ENCODE data around the gene VAV3. TPM values are rescaled to one million over a fixed set of nuclear protein-coding genes. Genes with fewer than 3 reads are reported as not detected.

VAV3 gene
- total RNA-seq, 1 experiment from 2014 or later = 10.0 TPM

DNA sequence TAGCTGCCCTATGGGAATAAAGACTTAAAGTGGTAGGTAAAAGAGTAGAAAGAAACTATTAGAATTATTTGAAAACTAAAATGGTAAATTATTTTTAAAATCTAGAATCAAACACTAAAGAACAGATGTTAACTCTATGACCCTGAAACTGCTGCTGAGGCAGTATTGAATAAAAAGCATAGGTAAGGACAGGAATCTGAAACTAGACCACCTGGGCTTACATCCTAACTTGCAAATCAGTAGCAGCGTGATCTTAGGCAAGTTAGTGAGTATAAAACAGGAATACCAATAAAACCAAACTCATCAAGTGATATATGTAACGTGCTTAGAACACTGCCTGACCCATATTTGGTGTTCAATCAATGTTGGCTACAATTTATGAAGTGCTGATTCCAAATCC lies 257.9 kb downstream of the VAV3 start:
- ChIA-PET CTCF (no interaction called here), POLR2A (no interaction called here)
- Mint-ChIP-seq H3K9me3 (peaks cover 2% of the 10 kb centered on the region), H3K27me3 (ENCODE audit: low read depth) (no peaks in the 10 kb centered on the region), H3K27ac (no peak overlapping the region), H3K36me3 (no peaks in the 10 kb centered on the region), H3K4me3 (no peak overlapping the region), H3K4me1 (no peaks in the 10 kb centered on the region)
- ATAC-seq (no peak), DNase-seq (ENCODE audit: low spot score) (no peak)
- TF ChIP-seq ARID4B (CRISPR knock-in tag; IDR thresholded peaks at IDR 0.05; ENCODE audit: borderline replicate concordance) = no peak
- no peak for TF ChIP-seq PRRX2 (CRISPR knock-in tag; IDR thresholded peaks at IDR 0.05)
- no peak for TF ChIP-seq ZNF263 (CRISPR knock-in tag; IDR thresholded peaks at IDR 0.05; ENCODE audit: low read depth)
- TF ChIP-seq, protein P1, sequence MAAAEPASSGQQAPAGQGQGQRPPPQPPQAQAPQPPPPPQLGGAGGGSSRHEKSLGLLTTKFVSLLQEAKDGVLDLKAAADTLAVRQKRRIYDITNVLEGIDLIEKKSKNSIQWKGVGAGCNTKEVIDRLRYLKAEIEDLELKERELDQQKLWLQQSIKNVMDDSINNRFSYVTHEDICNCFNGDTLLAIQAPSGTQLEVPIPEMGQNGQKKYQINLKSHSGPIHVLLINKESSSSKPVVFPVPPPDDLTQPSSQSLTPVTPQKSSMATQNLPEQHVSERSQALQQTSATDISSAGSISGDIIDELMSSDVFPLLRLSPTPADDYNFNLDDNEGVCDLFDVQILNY (CRISPR knock-in tag; IDR thresholded peaks at IDR 0.05) = no peak
- TF ChIP-seq ZNF671 (CRISPR knock-in tag; IDR thresholded peaks at IDR 0.05) = no peak
- TF ChIP-seq TEAD4 (CRISPR knock-in tag; IDR thresholded peaks at IDR 0.05) = no peak
- no peak for TF ChIP-seq CDX4 (CRISPR knock-in tag; IDR thresholded peaks at IDR 0.05; ENCODE audit: borderline replicate concordance)
- TF ChIP-seq ZNF416 (CRISPR knock-in tag; IDR thresholded peaks at IDR 0.05) = no peak
- no peak for TF ChIP-seq NFATC4 (CRISPR knock-in tag; IDR thresholded peaks at IDR 0.05)
- TF ChIP-seq, protein P2, sequence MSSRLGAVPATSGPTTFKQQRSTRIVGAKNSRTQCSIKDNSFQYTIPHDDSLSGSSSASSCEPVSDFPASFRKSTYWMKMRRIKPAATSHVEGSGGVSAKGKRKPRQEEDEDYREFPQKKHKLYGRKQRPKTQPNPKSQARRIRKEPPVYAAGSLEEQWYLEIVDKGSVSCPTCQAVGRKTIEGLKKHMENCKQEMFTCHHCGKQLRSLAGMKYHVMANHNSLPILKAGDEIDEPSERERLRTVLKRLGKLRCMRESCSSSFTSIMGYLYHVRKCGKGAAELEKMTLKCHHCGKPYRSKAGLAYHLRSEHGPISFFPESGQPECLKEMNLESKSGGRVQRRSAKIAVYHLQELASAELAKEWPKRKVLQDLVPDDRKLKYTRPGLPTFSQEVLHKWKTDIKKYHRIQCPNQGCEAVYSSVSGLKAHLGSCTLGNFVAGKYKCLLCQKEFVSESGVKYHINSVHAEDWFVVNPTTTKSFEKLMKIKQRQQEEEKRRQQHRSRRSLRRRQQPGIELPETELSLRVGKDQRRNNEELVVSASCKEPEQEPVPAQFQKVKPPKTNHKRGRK (CRISPR knock-in tag; IDR thresholded peaks at IDR 0.05; ENCODE audit: borderline replicate concordance) = no peak
- TF ChIP-seq MAX (CRISPR knock-in tag; IDR thresholded peaks at IDR 0.05) = no peak
- no peak for TF ChIP-seq HMGXB4 (CRISPR knock-in tag; IDR thresholded peaks at IDR 0.05)

DNA sequence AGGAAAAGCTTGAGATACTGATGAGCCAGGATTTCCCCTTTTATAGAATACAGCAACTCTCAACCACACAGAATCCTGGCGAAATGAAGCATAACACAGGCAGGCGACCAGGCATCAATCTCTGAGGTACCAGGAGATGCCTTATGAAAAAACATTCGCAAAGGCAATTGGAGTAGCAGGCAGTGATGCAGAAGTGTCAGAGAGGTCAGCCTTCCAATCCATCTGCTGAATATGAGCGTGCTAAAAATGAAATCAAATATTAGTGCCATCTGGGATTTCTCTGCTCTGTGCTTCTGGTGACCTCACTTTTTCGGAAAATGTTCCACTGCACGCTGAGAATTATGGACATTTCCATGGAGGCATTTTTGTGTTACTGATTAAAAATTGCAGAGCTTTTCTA lies 258.8 kb downstream of the VAV3 start:
- no peaks in the 10 kb centered on the region for H3K36me3 Mint-ChIP-seq
- DNase-seq (ENCODE audit: low spot score) (no peak), ATAC-seq (no peak)
- H3K9me3 Mint-ChIP-seq = peaks cover 9% of the 10 kb centered on the region
- ChIA-PET CTCF (interaction anchor here (0.6 kb wide), 1 partner anchor 564 kb away, joined by 3 read pairs; no protein-coding TSS in a partner anchor), POLR2A (no interaction called here)
- no peak overlapping the region for H3K27ac Mint-ChIP-seq
- H3K27me3 Mint-ChIP-seq (ENCODE audit: low read depth) = no peaks in the 10 kb centered on the region
- H3K4me1 Mint-ChIP-seq = peaks cover 7% of the 10 kb centered on the region
- H3K4me3 Mint-ChIP-seq = no peak overlapping the region
- TF ChIP-seq CREM (CRISPR knock-in tag; IDR thresholded peaks at IDR 0.05) = no peak
- TF ChIP-seq, protein P3, sequence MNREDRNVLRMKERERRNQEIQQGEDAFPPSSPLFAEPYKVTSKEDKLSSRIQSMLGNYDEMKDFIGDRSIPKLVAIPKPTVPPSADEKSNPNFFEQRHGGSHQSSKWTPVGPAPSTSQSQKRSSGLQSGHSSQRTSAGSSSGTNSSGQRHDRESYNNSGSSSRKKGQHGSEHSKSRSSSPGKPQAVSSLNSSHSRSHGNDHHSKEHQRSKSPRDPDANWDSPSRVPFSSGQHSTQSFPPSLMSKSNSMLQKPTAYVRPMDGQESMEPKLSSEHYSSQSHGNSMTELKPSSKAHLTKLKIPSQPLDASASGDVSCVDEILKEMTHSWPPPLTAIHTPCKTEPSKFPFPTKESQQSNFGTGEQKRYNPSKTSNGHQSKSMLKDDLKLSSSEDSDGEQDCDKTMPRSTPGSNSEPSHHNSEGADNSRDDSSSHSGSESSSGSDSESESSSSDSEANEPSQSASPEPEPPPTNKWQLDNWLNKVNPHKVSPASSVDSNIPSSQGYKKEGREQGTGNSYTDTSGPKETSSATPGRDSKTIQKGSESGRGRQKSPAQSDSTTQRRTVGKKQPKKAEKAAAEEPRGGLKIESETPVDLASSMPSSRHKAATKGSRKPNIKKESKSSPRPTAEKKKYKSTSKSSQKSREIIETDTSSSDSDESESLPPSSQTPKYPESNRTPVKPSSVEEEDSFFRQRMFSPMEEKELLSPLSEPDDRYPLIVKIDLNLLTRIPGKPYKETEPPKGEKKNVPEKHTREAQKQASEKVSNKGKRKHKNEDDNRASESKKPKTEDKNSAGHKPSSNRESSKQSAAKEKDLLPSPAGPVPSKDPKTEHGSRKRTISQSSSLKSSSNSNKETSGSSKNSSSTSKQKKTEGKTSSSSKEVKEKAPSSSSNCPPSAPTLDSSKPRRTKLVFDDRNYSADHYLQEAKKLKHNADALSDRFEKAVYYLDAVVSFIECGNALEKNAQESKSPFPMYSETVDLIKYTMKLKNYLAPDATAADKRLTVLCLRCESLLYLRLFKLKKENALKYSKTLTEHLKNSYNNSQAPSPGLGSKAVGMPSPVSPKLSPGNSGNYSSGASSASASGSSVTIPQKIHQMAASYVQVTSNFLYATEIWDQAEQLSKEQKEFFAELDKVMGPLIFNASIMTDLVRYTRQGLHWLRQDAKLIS (CRISPR knock-in tag; IDR thresholded peaks at IDR 0.05; ENCODE audit: borderline replicate concordance) = no peak
- no peak for TF ChIP-seq NR2C2 (CRISPR knock-in tag; IDR thresholded peaks at IDR 0.05)
- TF ChIP-seq CBFB (CRISPR knock-in tag; IDR thresholded peaks at IDR 0.05; ENCODE audit: low read depth) = no peak
- no peak for TF ChIP-seq OVOL2 (CRISPR knock-in tag; IDR thresholded peaks at IDR 0.05; ENCODE audit: borderline replicate concordance)
- TF ChIP-seq ZNF281 (CRISPR knock-in tag; IDR thresholded peaks at IDR 0.05) = no peak
- TF ChIP-seq GABPB1 (CRISPR knock-in tag; IDR thresholded peaks at IDR 0.05) = no peak

Data from WTC11 (cell line).